Common myeloid progenitor, CD34-positive (primary cell): ENCODE measurements around the gene CHST3.

Experiments
- CTCF ChIA-PET: fragments of 350-600 bp; sonication (Branson Sonifier 250); formaldehyde crosslinking; loops from one replicate; lab custom pipeline; 2021; ENCODE audit warnings: antibody characterized with exemption; lab: Charles Lee
- POLR2A ChIA-PET: fragments of 350-600 bp; sonication (Branson Sonifier 250); formaldehyde crosslinking; loops from one replicate; lab custom pipeline; 2021; ENCODE audit warnings: antibody characterized with exemption; lab: Charles Lee
- DNase-seq, 3 donors: peaks; one replicate each; pipeline versions ENCODE4 v3.0.0 to v3.0.0-alpha.2; 2013
- H3K27ac ChIP-seq, 2 experiments: 1 replicate in 1 of 2; 2 replicates in 1 of 2; pipeline ENCODE4 v1.7.0; 2013; ENCODE audit warnings: inconsistent platforms in 2 of 2, low read length in 2 of 2, mild to moderate bottlenecking in 2 of 2, low read depth in 1 of 2, moderate library complexity in 1 of 2; ENCODE audit not compliant: severe bottlenecking in 2 of 2, insufficient read depth in 1 of 2, poor library complexity in 1 of 2
- H3K27me3 ChIP-seq, 5 experiments: replicated peaks in 2 of 5; 1 replicate in 3 of 5; 2 replicates in 2 of 5; pipeline versions ENCODE4 v1.6.1 to v1.7.0; 2013; ENCODE audit warnings: low read length in 4 of 5, mild to moderate bottlenecking in 2 of 5, moderate library complexity in 2 of 5, inconsistent platforms in 1 of 5; ENCODE audit not compliant: insufficient read depth in 5 of 5, control insufficient read depth in 4 of 5
- H3K36me3 ChIP-seq, 4 experiments: 1 replicate in 2 of 4; 2 replicates in 2 of 4; pipeline versions ENCODE4 v1.6.1 to v1.7.0; 2013; ENCODE audit warnings: low read length in 3 of 4, control low read depth in 1 of 4, mild to moderate bottlenecking in 1 of 4; ENCODE audit not compliant: control insufficient read depth in 4 of 4, insufficient read depth in 4 of 4
- H3K4me1 ChIP-seq, 4 experiments: 1 replicate in 3 of 4; 2 replicates in 1 of 4; pipeline versions ENCODE4 v1.6.1 to v1.7.1; 2013; ENCODE audit warnings: low read length in 3 of 4, mild to moderate bottlenecking in 3 of 4, control low read depth in 1 of 4, inconsistent platforms in 1 of 4, moderate library complexity in 1 of 4; ENCODE audit not compliant: control insufficient read depth in 4 of 4, insufficient read depth in 4 of 4; ENCODE audit errors: control extremely low read depth in 1 of 4
- H3K4me3 ChIP-seq, 7 experiments: 1 replicate in 4 of 7; 2 replicates in 3 of 7; pipeline versions ENCODE4 v1.5.1 to v1.7.0; 2013; ENCODE audit warnings: mild to moderate bottlenecking in 7 of 7, low read length in 6 of 7, moderate library complexity in 6 of 7, inconsistent platforms in 2 of 7, low read depth in 2 of 7, control low read depth in 1 of 7; ENCODE audit not compliant: insufficient read depth in 4 of 7, control insufficient read depth in 1 of 7; ENCODE audit errors: extremely low read depth in 1 of 7
- H3K9me3 ChIP-seq, 5 experiments: 1 replicate in 4 of 5; 2 replicates in 1 of 5; pipeline versions ENCODE4 v1.6.1 to v1.7.1; 2013; ENCODE audit warnings: low read length in 4 of 5, mild to moderate bottlenecking in 2 of 5, inconsistent platforms in 1 of 5, low read depth in 1 of 5, moderate library complexity in 1 of 5; ENCODE audit not compliant: control insufficient read depth in 4 of 5, insufficient read depth in 2 of 5; ENCODE audit errors: control extremely low read depth in 1 of 5
- WGBS: methylation state at CpG from one replicate; pipeline ENCODE4 v1.1.5; 2013; ENCODE audit not compliant: insufficient coverage; 5-methylcytosine and 5-hydroxymethylcytosine counted together

The CHST3 gene

DNA sequence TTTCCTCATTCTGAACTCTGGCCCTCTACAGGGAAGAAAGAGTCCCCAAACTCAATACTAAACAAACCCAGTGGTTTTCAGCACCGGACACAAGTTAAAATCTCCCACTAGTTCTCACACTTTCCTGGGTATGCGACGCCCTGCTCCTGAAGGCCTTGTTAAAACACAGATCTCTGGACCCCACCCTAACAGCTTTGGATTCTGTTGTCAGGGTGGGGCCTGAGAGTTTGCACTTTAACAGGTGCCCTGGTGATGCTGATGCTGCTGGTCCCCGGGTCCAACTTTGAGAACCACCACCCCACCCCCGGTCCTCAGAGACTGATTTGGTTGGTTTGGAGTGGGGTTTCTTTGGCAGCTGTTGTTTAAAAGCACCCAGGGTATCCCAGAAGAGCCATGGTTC is 61.6 kb downstream of the CHST3 start:
- no peaks in the 10 kb centered on the region for H3K27me3 ChIP-seq
- 100% methylated on average over 3 of the region's 5 CpGs for WGBS
- no peaks in the 10 kb centered on the region for H3K4me1 ChIP-seq
- no peaks in the 10 kb centered on the region for H3K36me3 ChIP-seq
- ChIA-PET CTCF (no interaction called here), POLR2A (no interaction called here)
- DNase-seq = no peak
- no peak overlapping the region for H3K27ac ChIP-seq
- H3K9me3 ChIP-seq = no peaks in the 10 kb centered on the region
- H3K4me3 ChIP-seq = no peak overlapping the region

DNA sequence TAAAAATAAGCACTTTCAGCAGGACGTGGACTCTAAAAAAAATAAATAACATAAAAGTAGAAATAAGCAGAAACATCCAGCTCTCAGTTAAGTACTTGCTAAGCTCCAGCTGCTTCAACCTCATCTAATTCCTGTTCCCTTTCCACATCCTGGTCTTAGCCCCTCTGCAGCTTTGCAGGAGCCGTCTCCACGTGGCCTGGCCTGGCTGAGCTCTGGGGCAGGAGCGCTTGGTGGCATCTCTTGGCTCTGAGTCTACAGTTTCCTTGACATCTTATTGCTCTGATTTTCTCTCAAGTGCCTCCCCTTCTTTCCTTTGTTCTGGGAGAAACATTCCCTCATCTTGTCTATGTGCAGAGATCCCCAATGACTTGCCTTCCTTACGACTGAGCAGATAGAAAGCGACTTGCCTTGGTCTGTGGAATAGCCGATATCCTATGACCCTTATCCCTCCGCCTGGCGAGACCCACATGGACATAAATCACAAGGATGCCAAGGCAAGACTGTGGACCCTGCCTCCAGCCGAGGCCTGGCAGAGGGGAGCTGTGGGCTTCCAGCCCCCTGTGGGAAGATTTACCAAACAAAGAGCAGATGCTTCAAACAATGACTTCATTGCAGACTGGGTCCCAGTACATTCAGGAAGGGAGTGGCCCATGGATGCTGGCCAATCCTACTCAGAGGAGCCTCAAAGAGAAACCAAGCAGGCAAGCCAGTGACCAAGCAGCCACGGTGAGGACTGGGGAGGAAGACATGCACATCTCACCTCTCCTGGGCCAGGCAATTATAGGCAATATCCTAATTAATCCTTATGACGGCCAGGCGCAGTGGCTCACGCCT is 62.3 kb downstream of the CHST3 start:
- ChIA-PET CTCF (no interaction called here), POLR2A (no interaction called here)
- no peak for DNase-seq
- Histone ChIP-seq H3K4me1 (no peaks in the 10 kb centered on the region), H3K36me3 (no peaks in the 10 kb centered on the region), H3K27ac (no peak overlapping the region), H3K27me3 (peaks cover 0 to 2% (median 0%) of the 10 kb centered on the region in 5 experiments), H3K4me3 (no peak overlapping the region), H3K9me3 (no peaks in the 10 kb centered on the region)
- 96% methylated on average over 12 of the region's 14 CpGs for WGBS

DNA sequence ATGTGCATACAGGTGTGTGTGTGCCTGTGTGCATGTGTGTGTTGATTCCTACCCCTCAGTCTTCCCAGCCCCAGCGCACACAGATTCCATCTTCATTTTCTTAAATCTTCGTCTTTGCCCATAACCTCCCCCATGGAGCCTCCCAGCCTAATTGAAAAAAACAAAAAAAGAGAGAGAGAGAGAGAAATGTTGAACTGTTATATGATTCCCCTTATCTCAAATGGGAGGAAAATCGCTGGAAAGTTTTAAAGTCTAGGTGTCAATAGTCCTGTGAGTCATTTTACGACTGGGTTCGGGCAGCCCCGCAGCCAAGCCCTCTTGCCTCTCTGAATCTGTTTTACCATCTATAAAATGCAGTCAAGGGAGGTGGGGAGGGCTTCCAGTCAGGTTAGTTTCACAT is 63.3 kb downstream of the CHST3 start:
- H3K36me3 ChIP-seq = no peaks in the 10 kb centered on the region
- no peak for DNase-seq
- CTCF ChIA-PET = no interaction called here
- WGBS = 92% methylated on average over 2 of the region's 6 CpGs
- H3K27ac ChIP-seq = no peak overlapping the region
- no peaks in the 10 kb centered on the region for H3K4me1 ChIP-seq
- no peak overlapping the region for H3K4me3 ChIP-seq
- H3K9me3 ChIP-seq = no peaks in the 10 kb centered on the region
- POLR2A ChIA-PET = no interaction called here
- H3K27me3 ChIP-seq = peaks cover 0 to 2% (median 0%) of the 10 kb centered on the region in 5 experiments

DNA sequence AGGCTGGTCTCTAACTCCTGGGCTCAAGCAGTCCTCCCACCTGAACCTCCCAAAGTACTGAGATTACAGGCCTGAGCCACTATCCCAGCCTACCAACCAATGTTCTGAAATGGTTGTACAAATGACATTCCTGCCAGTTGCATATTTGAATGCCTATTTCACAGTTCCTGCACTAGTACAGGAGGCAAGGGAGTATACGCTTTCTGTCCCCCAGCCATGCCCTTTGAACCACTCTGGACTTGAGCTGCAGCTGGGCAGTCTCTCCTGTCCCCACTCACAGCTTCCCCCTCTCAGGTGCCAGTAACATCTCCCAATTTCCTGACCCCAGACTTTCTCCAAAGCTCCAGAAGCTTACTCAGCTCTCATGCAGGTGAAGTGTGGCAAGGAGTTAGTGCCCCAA is 65.2 kb downstream of the CHST3 start:
- no peak for DNase-seq
- 91% methylated on average over 1 of the region's 1 CpG for WGBS
- Histone ChIP-seq H3K27ac (no peak overlapping the region), H3K27me3 (peaks cover 0 to 2% (median 0%) of the 10 kb centered on the region in 5 experiments), H3K4me3 (no peak overlapping the region), H3K4me1 (no peaks in the 10 kb centered on the region), H3K36me3 (no peaks in the 10 kb centered on the region), H3K9me3 (no peaks in the 10 kb centered on the region)
- ChIA-PET CTCF (no interaction called here), POLR2A (no interaction called here)

DNA sequence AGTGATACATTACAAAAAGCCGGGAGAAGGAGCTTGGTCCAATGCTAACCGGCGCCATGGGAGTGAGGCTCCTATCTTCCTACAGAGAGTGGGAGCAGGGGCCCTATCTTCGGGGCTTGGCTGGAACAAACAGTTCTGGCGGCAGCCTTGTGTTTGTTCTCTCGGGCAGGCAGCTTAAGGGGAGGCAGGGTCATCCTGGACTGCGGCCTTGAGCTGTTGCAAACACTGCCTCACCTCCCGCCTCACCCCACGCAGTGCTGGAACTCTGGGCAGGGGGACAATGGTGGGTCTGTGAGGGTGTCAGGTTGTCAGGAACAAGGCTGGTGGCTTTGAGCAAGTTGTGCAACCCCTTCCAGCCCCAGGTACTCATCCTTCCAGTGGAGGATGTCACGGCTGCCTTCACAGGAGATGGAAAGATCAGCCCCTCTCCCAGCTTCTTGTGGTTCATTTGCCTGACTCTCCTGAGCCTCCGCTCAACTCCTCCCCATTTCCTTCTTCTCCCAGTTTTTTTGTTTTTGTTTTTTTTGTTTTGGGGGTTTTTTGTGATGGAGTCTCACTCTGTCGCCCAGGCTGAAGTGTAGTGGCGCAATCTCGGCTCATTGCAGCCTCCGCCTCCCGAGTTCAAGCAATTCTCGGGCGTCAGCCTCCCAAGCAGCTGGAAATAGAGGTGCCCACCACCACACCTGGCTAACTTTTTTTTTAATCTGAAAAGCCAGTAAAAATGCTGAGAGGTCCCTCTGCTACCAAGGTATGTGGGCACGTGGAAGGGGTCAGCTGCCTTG is 66.8 kb downstream of the CHST3 start:
- no peak overlapping the region for H3K27ac ChIP-seq
- POLR2A ChIA-PET = no interaction called here
- no peaks in the 10 kb centered on the region for H3K4me1 ChIP-seq
- 87% methylated on average over 17 of the region's 19 CpGs for WGBS
- no peaks in the 10 kb centered on the region for H3K9me3 ChIP-seq
- DNase-seq = no peak
- no peaks in the 10 kb centered on the region for H3K36me3 ChIP-seq
- CTCF ChIA-PET = interaction anchor here (0.9 to 3.0 kb wide), 4 partner anchors 9 to 134 kb away, joined by 3 to 12 read pairs (median 4); no protein-coding TSS in a partner anchor
- H3K4me3 ChIP-seq = no peak overlapping the region
- H3K27me3 ChIP-seq = peaks cover 0 to 2% (median 0%) of the 10 kb centered on the region in 5 experiments

DNA sequence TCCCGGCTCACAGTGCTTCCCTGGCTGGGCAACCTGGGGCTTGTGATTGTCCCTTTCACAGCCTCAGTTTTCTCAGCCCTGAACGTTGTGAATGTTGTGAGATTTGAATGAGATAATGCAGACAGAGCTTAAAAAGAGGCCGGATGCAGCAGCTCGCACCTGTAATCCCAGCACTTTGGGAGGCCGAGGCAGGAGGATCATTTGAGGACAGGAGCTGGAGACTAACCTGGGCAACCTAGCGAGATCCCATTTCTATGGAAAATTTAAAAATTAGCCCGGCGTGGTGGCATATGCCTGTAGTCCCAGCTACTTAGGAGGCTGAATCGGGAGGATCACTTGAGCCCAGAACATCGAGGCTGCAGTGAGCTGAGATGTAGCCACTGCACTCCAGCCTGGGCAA is 67.5 kb downstream of the CHST3 start:
- no peak for DNase-seq
- H3K4me1 ChIP-seq = no peaks in the 10 kb centered on the region
- CTCF ChIA-PET = interaction anchor here (1.4 to 3.0 kb wide), 3 partner anchors 8 to 135 kb away, joined by 3 to 12 read pairs (median 4); no protein-coding TSS in a partner anchor
- H3K4me3 ChIP-seq = no peak overlapping the region
- POLR2A ChIA-PET = no interaction called here
- H3K36me3 ChIP-seq = no peaks in the 10 kb centered on the region
- peaks cover 0 to 2% (median 0%) of the 10 kb centered on the region in 5 experiments for H3K27me3 ChIP-seq
- WGBS = 98% methylated on average over 9 of the region's 10 CpGs
- H3K27ac ChIP-seq = no peak overlapping the region
- no peaks in the 10 kb centered on the region for H3K9me3 ChIP-seq
